Measurements from ENCODE around the gene EFNA1. TPM values are rescaled to one million over a fixed set of nuclear protein-coding genes. Genes with fewer than 3 reads are reported as not detected.

EFNA1 gene
- polyA plus RNA-seq, 1 of the 3 experiments (the other 2 are of a cell fraction): 14.4 TPM

DNA sequence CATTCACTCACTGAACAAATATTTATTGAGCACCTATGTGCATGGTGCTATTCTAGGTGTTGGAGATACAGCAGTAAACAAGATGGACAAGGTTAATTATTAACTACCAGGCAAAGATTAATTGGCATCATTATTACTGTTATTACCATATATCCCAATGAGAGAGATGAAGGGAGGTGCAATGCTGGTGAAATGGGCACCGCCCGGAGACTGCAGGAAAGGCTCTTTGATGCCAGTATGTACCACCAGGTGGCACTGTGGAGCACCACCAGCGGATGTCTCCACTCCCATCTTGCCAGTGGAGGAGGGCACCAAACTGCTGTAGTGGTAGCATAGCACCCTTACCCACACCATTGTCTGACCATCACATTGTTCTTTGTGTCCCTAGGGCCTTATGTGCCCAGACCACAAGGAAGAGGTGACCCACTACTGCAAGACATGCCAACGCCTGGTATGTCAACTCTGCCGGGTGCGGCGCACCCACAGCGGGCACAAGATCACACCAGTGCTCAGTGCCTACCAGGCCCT is 48.9 kb downstream of the EFNA1 start:
- Histone ChIP-seq H3K27me3 (ENCODE audit: insufficient read depth) (no peaks in the 10 kb centered on the region), H3K27ac (ENCODE audit: low read depth in 2 of 2, low read length in 1 of 2) (peak overlapping the region in 1 of 2 experiments; percentile 92; a peak in 1 of 4 replicates), H3K4me3 (ENCODE audit: low read depth in 2 of 2, low read length in 1 of 2) (no peak overlapping the region), H3K79me2 (ENCODE audit: insufficient read depth) (peaks cover 26% of the 10 kb centered on the region), H2AFZ (ENCODE audit: low read depth) (no peak overlapping the region), H3K9me3 (no peaks in the 10 kb centered on the region), H3K9ac (no peak overlapping the region), H3K36me3 (replicated peaks in 1 of 2; ENCODE audit: control insufficient read depth in 1 of 2, insufficient read depth in 2 of 2, low read length in 1 of 2) (peaks cover 20 to 41% of the 10 kb centered on the region in 2 experiments), H3F3A (replicated peaks; ENCODE audit: insufficient read depth) (peaks cover 29% of the 10 kb centered on the region), H3K9me2 (no peaks in the 10 kb centered on the region), H4K20me1 (ENCODE audit: insufficient read depth) (no peaks in the 10 kb centered on the region), H3K4me1 (ENCODE audit: control insufficient read depth in 1 of 2, insufficient read depth in 2 of 2, low read depth in 1 of 2, low read length in 1 of 2) (peaks cover 0 to 33% of the 10 kb centered on the region in 2 experiments; a peak in 3 of 4 replicates), H3K4me2 (no peak overlapping the region)
- CTCF ChIA-PET: interaction anchor here (0.6 to 14.8 kb wide), 13 partner anchors 9 to 178 kb away, joined by 3 to 496 read pairs (median 16); partner anchors contain the start of genes MTX1 and THBS3
- WGBS (ENCODE audit: low lambda C conversion rate): 53% methylated on average over 6 of the region's 8 CpGs
- POLR2A ChIA-PET: interaction anchor here (1.8 to 2.8 kb wide), 2 partner anchors 17 kb away, joined by 6 to 27 read pairs; no protein-coding TSS in a partner anchor
- DNase-seq: peak; percentile 93
- TF ChIP-seq NRF1 (IDR thresholded peaks at IDR 0.05; ENCODE audit: low read depth, low read length) (no peak), GATA2 (CRISPR knock-in tag; IDR thresholded peaks at IDR 0.05) (no peak), MXI1 (IDR thresholded peaks at IDR 0.05; ENCODE audit: low read depth, low read length) (no peak; the same call in 1 of the 2 replicates), GABPA (IDR thresholded peaks at IDR 0.05; ENCODE audit: low read depth) (no peak), EZH2phosphoT487 (IDR thresholded peaks at IDR 0.05; ENCODE audit: borderline replicate concordance, low read depth) (no peak), SIN3A (IDR thresholded peaks at IDR 0.05; ENCODE audit: borderline replicate concordance, low read depth, low read length) (0 out of 2 replicates have a peak, but pooled peaks have one; percentile 32), RFX5 (IDR thresholded peaks at IDR 0.05; ENCODE audit: low read length) (no peak), SMC3 (IDR thresholded peaks at IDR 0.05; ENCODE audit: low read depth, low read length) (peak; percentile 71), NFIC (IDR thresholded peaks at IDR 0.05; ENCODE audit: borderline replicate concordance) (no peak), TAF1 (IDR thresholded peaks at IDR 0.05; ENCODE audit: borderline replicate concordance, low read depth, low read length) (no peak), POLR2AphosphoS5 (IDR thresholded peaks at IDR 0.05; ENCODE audit: low read depth, low read length) (no peak), JUND (IDR thresholded peaks at IDR 0.05) (no peak), FOXJ3 (CRISPR knock-in tag; IDR thresholded peaks at IDR 0.05) (no peak), CHD2 (IDR thresholded peaks at IDR 0.05; ENCODE audit: low read length, partially characterized antibody) (no peak), FOSL2 (IDR thresholded peaks at IDR 0.05; ENCODE audit: borderline replicate concordance, low read depth) (no peak), ELF1 (IDR thresholded peaks at IDR 0.05) (no peak), RAD21 (IDR thresholded peaks at IDR 0.05; ENCODE audit: low read length) (peak; percentile 65)
- TF ChIP-seq, protein P1, sequence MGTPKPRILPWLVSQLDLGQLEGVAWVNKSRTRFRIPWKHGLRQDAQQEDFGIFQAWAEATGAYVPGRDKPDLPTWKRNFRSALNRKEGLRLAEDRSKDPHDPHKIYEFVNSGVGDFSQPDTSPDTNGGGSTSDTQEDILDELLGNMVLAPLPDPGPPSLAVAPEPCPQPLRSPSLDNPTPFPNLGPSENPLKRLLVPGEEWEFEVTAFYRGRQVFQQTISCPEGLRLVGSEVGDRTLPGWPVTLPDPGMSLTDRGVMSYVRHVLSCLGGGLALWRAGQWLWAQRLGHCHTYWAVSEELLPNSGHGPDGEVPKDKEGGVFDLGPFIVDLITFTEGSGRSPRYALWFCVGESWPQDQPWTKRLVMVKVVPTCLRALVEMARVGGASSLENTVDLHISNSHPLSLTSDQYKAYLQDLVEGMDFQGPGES (IDR thresholded peaks at IDR 0.05; ENCODE audit: low read depth, low read length): no peak
- TF ChIP-seq, protein P2, sequence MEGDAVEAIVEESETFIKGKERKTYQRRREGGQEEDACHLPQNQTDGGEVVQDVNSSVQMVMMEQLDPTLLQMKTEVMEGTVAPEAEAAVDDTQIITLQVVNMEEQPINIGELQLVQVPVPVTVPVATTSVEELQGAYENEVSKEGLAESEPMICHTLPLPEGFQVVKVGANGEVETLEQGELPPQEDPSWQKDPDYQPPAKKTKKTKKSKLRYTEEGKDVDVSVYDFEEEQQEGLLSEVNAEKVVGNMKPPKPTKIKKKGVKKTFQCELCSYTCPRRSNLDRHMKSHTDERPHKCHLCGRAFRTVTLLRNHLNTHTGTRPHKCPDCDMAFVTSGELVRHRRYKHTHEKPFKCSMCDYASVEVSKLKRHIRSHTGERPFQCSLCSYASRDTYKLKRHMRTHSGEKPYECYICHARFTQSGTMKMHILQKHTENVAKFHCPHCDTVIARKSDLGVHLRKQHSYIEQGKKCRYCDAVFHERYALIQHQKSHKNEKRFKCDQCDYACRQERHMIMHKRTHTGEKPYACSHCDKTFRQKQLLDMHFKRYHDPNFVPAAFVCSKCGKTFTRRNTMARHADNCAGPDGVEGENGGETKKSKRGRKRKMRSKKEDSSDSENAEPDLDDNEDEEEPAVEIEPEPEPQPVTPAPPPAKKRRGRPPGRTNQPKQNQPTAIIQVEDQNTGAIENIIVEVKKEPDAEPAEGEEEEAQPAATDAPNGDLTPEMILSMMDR (IDR thresholded peaks at IDR 0.05): peak; percentile 89
- TF ChIP-seq, protein P3, sequence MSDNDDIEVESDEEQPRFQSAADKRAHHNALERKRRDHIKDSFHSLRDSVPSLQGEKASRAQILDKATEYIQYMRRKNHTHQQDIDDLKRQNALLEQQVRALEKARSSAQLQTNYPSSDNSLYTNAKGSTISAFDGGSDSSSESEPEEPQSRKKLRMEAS (IDR thresholded peaks at IDR 0.05; ENCODE audit: low read depth): no peak
- TF ChIP-seq, protein P4, sequence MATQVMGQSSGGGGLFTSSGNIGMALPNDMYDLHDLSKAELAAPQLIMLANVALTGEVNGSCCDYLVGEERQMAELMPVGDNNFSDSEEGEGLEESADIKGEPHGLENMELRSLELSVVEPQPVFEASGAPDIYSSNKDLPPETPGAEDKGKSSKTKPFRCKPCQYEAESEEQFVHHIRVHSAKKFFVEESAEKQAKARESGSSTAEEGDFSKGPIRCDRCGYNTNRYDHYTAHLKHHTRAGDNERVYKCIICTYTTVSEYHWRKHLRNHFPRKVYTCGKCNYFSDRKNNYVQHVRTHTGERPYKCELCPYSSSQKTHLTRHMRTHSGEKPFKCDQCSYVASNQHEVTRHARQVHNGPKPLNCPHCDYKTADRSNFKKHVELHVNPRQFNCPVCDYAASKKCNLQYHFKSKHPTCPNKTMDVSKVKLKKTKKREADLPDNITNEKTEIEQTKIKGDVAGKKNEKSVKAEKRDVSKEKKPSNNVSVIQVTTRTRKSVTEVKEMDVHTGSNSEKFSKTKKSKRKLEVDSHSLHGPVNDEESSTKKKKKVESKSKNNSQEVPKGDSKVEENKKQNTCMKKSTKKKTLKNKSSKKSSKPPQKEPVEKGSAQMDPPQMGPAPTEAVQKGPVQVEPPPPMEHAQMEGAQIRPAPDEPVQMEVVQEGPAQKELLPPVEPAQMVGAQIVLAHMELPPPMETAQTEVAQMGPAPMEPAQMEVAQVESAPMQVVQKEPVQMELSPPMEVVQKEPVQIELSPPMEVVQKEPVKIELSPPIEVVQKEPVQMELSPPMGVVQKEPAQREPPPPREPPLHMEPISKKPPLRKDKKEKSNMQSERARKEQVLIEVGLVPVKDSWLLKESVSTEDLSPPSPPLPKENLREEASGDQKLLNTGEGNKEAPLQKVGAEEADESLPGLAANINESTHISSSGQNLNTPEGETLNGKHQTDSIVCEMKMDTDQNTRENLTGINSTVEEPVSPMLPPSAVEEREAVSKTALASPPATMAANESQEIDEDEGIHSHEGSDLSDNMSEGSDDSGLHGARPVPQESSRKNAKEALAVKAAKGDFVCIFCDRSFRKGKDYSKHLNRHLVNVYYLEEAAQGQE (IDR thresholded peaks at IDR 0.05; ENCODE audit: low read depth, low read length): no peak
- TF ChIP-seq, protein P5, sequence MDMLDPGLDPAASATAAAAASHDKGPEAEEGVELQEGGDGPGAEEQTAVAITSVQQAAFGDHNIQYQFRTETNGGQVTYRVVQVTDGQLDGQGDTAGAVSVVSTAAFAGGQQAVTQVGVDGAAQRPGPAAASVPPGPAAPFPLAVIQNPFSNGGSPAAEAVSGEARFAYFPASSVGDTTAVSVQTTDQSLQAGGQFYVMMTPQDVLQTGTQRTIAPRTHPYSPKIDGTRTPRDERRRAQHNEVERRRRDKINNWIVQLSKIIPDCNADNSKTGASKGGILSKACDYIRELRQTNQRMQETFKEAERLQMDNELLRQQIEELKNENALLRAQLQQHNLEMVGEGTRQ (IDR thresholded peaks at IDR 0.05; ENCODE audit: borderline replicate concordance, low read depth, low read length): no peak
- TF ChIP-seq, protein P6, sequence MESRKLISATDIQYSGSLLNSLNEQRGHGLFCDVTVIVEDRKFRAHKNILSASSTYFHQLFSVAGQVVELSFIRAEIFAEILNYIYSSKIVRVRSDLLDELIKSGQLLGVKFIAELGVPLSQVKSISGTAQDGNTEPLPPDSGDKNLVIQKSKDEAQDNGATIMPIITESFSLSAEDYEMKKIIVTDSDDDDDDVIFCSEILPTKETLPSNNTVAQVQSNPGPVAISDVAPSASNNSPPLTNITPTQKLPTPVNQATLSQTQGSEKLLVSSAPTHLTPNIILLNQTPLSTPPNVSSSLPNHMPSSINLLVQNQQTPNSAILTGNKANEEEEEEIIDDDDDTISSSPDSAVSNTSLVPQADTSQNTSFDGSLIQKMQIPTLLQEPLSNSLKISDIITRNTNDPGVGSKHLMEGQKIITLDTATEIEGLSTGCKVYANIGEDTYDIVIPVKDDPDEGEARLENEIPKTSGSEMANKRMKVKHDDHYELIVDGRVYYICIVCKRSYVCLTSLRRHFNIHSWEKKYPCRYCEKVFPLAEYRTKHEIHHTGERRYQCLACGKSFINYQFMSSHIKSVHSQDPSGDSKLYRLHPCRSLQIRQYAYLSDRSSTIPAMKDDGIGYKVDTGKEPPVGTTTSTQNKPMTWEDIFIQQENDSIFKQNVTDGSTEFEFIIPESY (IDR thresholded peaks at IDR 0.05; ENCODE audit: borderline replicate concordance, low read depth): no peak

Data from SK-N-SH (cell line).